ENCODE results near the gene WRNIP1. TPM values are rescaled to one million over a fixed set of nuclear protein-coding genes. Genes with fewer than 3 reads are reported as not detected.

WRNIP1 gene
- total and polyA plus RNA-seq, 9 of the 15 experiments (the other 6 are each of a cell fraction or from before 2014, with no cell fraction given), result 13.2 to 63.6 (median 48.6) TPM

DNA sequence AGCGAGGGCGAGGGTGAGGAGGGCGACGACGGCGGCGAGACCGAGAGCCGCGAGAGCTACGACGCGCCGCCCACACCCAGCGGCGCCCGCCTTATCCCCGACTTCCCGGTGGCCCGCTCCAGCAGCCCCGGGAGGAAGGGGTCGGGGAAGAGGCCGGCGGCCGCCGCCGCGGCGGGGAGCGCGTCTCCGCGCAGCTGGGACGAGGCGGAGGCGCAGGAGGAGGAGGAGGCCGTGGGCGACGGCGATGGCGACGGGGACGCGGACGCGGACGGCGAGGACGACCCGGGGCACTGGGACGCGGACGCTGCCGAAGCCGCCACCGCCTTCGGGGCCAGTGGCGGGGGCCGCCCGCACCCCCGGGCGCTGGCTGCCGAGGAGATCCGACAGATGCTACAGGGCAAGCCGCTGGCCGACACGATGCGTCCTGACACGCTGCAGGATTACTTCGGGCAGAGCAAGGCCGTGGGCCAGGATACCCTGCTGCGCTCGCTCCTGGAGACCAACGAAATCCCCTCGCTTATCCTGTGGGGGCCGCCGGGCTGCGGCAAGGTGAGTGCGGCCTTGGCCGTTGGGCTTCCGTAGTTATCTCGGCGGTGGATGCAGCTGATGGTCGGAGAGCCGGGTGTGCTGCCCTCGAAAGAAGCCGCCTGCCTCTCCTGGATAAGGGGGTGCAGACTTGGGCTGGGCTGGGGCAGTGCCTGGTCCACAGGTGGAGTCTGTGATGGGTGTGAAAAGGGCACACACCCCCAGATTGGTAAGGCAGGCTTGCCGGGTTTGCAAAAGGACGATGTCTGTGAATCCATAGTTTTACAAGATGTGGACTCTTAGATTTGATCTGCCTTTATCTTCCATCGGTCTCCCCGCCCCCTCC is 938 bp downstream of the WRNIP1 start (continued):
- no peak for TF ChIP-seq XRCC5 (IDR thresholded peaks at IDR 0.05; ENCODE audit: low read depth, low read length)
- TF ChIP-seq GATAD2B (IDR thresholded peaks at IDR 0.05; ENCODE audit: borderline replicate concordance), result no peak
- no peak for TF ChIP-seq ETV5 (CRISPR knock-in tag; IDR thresholded peaks at IDR 0.05; ENCODE audit: low read depth)
- TF ChIP-seq NFE2 (IDR thresholded peaks at IDR 0.05; ENCODE audit: low read depth), result no peak
- no peak for TF ChIP-seq MEF2A (IDR thresholded peaks at IDR 0.05; ENCODE audit: control insufficient read depth, low read depth, low read length)
- TF ChIP-seq ZNF444 (CRISPR knock-in tag; IDR thresholded peaks at IDR 0.05), result no peak
- TF ChIP-seq, protein P1, sequence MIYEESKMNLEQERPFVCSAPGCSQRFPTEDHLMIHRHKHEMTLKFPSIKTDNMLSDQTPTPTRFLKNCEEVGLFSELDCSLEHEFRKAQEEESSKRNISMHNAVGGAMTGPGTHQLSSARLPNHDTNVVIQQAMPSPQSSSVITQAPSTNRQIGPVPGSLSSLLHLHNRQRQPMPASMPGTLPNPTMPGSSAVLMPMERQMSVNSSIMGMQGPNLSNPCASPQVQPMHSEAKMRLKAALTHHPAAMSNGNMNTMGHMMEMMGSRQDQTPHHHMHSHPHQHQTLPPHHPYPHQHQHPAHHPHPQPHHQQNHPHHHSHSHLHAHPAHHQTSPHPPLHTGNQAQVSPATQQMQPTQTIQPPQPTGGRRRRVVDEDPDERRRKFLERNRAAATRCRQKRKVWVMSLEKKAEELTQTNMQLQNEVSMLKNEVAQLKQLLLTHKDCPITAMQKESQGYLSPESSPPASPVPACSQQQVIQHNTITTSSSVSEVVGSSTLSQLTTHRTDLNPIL (CRISPR knock-in tag; IDR thresholded peaks at IDR 0.05), result no peak
- TF ChIP-seq MYC (IDR thresholded peaks at IDR 0.05; ENCODE audit: low read depth, low read length), result no peak
- TF ChIP-seq MYC (CRISPR knock-in tag; IDR thresholded peaks at IDR 0.05; ENCODE audit: borderline replicate concordance, low read depth), result no peak
- TF ChIP-seq TARDBP (IDR thresholded peaks at IDR 0.05), result no peak
- TF ChIP-seq ZNF140 (CRISPR knock-in tag; IDR thresholded peaks at IDR 0.05), result no peak
- no peak for TF ChIP-seq ZNF174 (CRISPR knock-in tag; IDR thresholded peaks at IDR 0.05)
- peak; percentile 68 for TF ChIP-seq SAP30 (IDR thresholded peaks at IDR 0.05; ENCODE audit: borderline replicate concordance, insufficient read depth, low read depth, low read length, poor library complexity, severe bottlenecking)
- no peak for TF ChIP-seq SMARCB1 (IDR thresholded peaks at IDR 0.05; ENCODE audit: insufficient read length, low read depth)
- TF ChIP-seq HNRNPUL1 (IDR thresholded peaks at IDR 0.05; ENCODE audit: low read length), result no peak
- no peak for TF ChIP-seq ZNF766 (CRISPR knock-in tag; conservative IDR thresholded peaks at IDR 0.05)
- TF ChIP-seq GTF2E2 (tag; IDR thresholded peaks at IDR 0.05), result no peak
- TF ChIP-seq ZBTB1 (CRISPR knock-in tag; IDR thresholded peaks at IDR 0.05; ENCODE audit: borderline replicate concordance, low read depth), result peak; percentile 62; the same call in 1 of the 2 replicates
- TF ChIP-seq ZFP1 (CRISPR knock-in tag; IDR thresholded peaks at IDR 0.05), result no peak
- TF ChIP-seq, protein P2, sequence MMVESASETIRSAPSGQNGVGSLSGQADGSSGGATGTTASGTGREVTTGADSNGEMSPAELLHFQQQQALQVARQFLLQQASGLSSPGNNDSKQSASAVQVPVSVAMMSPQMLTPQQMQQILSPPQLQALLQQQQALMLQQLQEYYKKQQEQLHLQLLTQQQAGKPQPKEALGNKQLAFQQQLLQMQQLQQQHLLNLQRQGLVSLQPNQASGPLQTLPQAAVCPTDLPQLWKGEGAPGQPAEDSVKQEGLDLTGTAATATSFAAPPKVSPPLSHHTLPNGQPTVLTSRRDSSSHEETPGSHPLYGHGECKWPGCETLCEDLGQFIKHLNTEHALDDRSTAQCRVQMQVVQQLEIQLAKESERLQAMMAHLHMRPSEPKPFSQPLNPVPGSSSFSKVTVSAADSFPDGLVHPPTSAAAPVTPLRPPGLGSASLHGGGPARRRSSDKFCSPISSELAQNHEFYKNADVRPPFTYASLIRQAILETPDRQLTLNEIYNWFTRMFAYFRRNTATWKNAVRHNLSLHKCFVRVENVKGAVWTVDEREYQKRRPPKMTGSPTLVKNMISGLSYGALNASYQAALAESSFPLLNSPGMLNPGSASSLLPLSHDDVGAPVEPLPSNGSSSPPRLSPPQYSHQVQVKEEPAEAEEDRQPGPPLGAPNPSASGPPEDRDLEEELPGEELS (CRISPR knock-in tag; IDR thresholded peaks at IDR 0.05; ENCODE audit: borderline replicate concordance), result no peak
- TF ChIP-seq, protein P3, sequence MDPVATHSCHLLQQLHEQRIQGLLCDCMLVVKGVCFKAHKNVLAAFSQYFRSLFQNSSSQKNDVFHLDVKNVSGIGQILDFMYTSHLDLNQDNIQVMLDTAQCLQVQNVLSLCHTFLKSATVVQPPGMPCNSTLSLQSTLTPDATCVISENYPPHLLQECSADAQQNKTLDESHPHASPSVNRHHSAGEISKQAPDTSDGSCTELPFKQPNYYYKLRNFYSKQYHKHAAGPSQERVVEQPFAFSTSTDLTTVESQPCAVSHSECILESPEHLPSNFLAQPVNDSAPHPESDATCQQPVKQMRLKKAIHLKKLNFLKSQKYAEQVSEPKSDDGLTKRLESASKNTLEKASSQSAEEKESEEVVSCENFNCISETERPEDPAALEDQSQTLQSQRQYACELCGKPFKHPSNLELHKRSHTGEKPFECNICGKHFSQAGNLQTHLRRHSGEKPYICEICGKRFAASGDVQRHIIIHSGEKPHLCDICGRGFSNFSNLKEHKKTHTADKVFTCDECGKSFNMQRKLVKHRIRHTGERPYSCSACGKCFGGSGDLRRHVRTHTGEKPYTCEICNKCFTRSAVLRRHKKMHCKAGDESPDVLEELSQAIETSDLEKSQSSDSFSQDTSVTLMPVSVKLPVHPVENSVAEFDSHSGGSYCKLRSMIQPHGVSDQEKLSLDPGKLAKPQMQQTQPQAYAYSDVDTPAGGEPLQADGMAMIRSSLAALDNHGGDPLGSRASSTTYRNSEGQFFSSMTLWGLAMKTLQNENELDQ (CRISPR knock-in tag; IDR thresholded peaks at IDR 0.05; ENCODE audit: borderline replicate concordance), result no peak
- TF ChIP-seq ZNF165 (CRISPR knock-in tag; IDR thresholded peaks at IDR 0.05; ENCODE audit: borderline replicate concordance), result no peak
- TF ChIP-seq GATAD2A (IDR thresholded peaks at IDR 0.05), result no peak
